NCI-H187 treated with DMSO at 0.1 percent for 48 hours (cell line): ENCODE measurements around the gene JAKMIP1.
"Not testable (repeated sequence)": the region's sequence is repeated elsewhere in the genome, so short reads cannot be mapped to it uniquely, and the experiment has no call there.

Experiments used
- DNase-seq: peaks from one replicate; lab custom pipeline; 2025; lab: John Stamatoyannopoulos, UW

JAKMIP1 gene

DNA sequence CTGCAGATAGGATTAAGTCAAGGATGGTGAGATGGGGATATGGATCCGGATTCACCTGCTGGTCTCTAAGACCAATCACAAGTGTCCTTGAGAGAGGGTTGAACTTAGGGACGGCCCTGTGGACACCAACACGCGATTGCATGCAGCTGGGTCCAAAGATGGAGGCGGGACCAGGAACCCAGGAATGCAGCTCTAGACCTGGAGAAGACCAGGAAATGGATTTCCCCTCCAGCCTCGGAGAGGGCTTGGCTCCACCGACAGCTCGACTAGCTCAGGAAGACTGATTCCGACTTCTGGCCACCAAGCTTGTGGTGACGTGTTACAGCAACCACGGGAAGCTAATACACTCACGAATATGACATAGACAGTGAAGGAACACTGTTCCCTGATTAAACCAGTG lies 186.8 kb downstream of the JAKMIP1 start:
- no peak for DNase-seq

DNA sequence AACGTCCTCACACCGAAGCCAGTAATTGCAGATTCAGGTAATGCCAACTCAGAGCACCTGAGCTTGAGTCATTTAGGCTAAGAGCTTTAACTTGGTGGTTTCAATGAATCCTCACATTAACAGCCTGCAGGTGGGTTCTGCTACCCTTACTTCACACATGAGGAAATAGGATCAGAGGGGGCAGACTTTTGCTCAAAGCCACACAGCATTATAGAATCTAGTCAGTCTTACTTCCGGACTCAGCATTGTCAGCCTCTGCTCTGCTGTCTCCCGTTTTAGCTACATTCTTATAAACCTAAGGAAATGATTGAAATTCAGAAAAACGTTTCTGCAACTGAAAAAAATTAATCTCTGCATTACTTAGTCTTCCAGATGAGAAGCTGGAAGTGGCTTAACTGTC lies 188.1 kb downstream of the JAKMIP1 start:
- no peak for DNase-seq

DNA sequence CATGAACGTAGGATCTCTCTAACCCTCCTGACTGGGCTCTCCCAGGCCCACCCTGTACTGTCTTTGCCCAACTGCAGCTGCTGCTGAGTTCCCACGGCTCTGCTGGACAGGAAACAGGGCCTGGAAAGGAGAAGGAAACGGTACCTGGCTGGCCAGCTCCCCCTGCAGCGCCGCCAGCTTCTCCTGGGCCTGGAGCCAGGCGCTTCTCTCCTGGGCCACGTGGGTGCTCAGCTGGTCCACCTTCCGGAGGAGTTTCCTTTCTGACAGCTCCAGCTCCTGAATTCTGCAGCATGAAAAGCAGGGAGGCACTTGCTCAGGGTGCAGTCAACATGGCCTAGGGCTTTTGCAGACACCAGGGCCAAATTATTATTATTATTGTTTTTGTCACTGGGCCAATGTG lies 188.7 kb downstream of the JAKMIP1 start:
- DNase-seq: no peak

DNA sequence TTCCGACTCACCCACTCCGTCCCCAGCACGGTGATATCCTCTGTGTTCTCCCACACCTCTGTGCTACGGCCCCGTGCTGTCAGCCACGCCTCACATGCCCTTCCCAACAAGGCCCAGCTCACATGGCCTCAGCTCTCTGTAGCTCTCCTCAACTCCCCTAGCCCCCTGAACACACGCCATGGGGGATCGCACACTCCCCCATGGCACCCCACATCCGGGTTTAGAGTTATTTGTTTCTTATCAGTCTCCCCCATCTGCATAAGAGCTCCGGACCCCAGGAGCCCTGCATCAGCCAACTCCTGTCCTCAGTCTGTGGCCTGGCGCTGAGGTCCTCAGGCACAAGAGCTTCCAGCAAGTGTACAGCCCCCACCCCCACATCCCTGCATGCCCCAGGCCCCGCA lies 189.1 kb downstream of the JAKMIP1 start:
- DNase-seq: no peak

DNA sequence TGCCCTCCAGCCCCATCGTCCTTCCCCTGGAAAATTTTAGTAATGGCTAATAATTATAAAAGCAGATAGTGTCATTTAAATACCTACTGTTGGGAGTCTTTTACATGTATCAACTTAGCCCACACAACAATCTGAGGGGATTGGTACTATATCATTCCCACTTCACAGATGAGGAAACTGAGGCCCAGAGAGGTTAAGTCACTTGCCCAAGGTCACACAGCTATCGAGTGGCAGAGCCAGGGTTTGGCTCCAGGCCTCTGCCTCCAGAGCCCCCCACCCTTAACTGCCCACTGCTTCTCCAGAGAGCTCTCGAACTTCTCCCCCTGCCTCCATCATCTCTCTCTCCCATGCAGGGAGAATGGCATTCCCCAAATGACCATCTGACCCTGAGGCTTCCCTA lies 189.6 kb downstream of the JAKMIP1 start:
- DNase-seq: no peak

DNA sequence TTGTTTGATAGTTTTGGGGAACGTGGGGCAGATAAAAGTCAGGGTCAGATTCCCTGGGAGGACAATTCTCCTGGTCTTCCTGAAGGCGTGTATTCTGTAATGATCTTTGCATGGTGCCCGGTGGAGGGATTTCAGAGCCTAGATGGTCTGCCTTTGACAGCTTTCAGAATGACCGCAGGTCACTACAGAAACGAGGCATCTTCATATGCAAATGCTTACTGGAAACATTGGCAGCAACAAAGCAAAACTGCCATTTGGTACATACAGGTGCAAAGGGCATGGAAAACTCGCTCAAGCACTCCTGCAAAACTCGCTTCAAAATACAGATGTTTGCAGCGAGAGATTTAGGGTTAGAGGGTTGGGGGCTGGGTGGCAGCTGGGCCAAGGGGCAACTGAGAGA lies 190.9 kb downstream of the JAKMIP1 start:
- DNase-seq: no peak

DNA sequence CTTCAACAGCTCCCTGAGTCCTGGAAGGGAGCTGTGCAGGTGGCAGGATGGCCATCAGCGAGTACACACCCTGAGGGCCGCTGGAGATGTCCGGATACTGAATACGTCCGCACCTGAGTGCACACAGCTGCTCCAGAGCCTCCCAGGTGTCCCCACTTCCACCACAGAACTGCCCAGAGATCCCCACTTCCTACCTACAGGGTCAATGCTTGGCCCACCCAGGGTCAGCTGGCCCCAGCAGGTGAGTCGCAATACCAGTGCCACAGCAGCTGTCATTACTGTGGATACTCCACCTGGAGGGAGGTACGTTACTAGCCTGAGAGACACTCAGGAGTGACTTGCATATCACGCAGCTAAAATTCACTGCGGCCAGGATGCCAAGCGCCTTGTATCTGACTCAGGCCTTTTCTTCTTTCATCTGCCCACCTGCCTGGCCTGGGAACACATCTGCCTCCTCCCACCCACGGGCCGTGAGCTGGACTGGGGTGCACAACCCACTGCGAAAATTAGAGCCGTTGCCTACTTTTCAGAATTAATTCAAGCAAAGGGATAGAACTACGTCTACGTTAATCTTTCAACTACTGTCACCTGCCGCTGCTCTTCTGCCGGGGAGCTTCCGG lies 191.5 kb downstream of the JAKMIP1 start:
- DNase-seq: no peak

DNA sequence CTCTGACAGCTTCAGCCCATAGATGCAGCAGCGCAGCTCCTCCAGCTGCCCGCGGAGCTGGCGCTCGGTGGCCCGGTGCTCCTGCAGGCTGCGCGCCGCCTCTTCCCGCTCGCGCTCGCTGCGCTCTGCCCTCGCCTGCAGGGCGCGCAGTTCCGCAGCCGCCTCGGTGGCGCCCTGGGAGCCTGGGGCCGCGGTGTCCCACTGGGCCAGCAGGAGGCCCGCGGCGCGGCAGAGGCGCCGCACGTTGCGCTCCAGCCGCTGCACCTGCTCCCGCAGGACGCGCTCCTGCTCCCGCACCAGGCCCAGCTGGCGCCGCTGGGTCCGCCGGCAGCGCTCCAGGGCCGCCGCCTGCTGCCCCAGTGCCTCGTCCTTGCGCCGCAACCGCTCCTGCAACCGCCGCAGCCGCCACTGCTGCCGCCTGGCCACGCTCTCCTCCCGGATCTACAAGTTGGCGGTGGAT lies 192.2 kb downstream of the JAKMIP1 start:
- no peak for DNase-seq

DNA sequence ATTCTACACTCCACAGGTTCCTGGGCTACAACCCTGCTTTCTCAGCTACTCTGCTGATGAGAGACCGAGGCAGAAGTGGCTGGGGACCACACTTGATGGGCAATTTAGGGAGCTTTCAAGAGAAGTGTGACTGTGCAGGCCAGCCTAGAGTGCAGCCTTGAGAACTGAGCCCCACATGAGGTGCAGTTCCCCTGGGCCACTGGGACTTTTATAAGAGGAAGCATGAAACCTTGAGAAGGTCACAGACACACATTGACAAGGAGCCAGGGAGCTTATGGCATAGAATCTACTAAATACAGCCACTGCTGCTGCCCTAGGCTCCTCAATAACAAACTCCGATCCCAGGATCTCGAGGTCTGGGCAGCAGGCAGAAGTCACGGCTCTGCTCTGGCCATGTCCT lies 195.2 kb downstream of the JAKMIP1 start:
- no peak for DNase-seq

DNA sequence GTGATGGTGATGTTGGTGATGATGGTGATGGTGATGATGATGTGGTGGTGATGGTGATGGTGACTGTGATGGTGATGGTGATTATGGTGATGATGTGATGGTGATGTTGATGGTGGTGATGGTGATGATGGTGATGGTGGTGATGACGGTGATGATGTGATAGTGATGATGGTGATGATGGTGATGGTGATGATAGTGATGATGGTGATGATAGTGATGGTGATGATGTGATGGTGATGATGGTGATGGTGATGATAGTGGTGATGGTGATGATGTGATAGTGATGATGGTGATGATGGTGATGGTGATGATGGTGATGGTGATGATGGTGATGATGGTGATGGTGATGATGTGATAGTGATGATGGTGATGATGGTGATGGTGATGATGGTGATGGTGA lies 196.9 kb downstream of the JAKMIP1 start:
- not testable (repeated sequence) for DNase-seq

DNA sequence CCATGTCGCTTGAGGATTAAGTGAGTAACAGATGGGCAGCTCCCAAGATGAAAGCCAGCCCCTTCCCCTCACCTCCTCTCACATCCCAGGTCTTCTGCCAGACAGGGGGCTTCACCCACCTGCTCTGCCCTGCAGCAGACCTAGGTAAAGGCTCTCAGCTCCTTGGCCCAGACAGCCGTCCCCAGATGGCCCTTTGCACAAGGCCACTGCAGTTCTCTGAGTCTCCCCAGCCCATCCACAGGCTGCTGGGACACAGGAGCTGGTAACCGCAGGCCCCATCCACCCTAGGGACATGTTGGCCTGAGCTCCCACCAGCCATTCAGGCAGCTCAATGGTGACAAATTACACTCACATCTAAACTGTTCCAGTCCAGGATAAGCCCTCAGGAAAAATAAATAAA lies 197.4 kb downstream of the JAKMIP1 start:
- DNase-seq: no peak

DNA sequence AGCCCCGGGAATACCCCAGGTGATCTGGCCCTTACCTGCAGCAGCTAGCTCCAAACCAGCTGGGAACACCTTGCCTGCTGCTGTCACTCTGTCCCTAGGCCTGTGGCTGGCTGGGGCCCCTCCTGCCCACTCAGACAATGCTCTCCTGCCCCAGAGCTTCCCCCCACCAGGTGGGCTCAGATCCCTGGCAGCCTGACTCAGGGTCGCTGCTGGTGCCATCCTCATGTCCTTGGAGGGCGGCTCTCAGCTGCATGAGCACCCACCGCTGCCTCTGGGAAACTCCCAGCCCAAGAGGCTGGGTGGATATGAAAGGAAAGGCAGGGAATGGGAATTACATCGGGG lies 197.9 kb downstream of the JAKMIP1 start:
- no peak for DNase-seq

DNA sequence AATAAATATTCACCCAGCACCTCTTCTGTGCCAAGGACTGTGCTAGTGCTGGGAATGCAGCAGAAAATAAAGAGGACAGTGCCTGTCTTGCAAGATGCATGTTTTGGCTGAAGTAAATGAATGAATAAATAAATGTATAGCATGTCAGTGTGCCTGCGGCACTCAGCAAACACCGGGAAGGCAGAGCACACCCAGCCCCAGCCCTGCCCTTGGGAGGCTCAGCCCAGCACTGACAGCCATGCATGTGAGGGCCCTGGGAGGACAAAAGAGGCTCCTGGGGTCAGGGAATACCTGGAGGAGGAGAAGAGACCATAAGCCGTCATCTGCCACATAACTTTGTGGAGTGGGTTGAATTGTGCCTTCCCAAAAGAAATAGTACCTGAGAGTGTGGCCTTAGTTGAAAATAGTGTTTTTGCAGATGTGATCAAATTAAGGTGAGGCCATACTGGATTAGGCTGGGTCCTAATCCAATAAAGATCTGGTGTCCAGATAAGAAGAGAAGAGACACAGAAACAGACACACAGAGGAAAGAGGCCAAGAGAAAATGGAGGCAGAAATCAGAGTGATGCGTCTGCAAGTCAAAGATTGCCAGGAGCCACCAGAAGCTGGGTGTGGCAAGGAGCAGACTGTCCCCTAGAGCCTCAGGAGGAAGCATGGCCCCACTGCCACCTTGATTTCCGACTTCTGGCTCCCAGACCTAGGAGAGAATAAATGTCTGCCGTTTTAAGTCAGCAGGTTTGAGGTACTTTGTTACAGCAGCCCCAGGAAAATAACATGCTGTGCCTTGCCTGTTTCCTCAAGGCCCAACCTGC lies 198.5 kb downstream of the JAKMIP1 start:
- DNase-seq: no peak

DNA sequence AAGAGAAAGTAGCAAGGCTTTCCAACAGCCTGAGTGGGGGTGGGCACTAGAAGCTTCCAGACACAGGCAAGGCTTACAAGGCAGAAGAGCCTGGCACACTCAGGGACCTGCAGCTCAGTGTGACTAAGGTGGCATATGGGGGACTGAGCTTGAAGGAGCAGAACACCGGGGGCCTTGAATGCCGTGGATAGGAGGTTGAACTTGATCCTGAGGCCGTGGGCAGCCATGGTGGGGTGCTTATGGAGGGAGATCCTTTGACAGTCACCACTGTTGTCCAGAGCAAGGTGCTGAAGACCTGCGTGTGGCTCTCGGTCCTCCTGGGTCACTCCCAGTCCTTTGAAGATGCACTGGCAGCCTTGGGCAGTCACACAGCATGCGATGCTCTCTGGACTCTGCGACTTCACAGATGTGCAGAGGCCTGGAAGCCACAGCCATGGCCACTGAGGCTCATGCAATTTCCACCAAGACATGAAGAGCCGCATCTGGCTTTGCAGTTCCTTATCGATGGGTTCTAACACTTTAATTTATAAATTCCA lies 200.5 kb downstream of the JAKMIP1 start:
- DNase-seq: no peak

DNA sequence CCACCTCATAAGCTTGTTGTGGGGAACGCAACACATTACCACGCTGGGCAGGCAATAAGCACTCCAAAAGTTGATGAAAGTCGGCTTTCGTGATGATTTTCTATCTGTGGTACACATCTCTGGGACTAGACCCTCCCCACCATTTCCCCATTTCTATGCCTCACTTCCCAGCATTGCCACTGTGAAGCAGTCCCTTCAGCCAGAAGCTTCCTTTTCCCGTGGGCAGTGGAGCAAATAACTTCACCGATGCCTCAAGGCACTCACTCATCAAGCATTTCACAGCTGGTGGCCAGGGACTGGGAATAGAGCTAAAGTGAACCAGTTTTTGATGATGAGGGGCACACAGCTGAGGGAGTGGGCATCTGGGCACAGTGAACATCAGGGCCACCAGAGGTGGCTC lies 201.0 kb downstream of the JAKMIP1 start:
- DNase-seq: no peak

DNA sequence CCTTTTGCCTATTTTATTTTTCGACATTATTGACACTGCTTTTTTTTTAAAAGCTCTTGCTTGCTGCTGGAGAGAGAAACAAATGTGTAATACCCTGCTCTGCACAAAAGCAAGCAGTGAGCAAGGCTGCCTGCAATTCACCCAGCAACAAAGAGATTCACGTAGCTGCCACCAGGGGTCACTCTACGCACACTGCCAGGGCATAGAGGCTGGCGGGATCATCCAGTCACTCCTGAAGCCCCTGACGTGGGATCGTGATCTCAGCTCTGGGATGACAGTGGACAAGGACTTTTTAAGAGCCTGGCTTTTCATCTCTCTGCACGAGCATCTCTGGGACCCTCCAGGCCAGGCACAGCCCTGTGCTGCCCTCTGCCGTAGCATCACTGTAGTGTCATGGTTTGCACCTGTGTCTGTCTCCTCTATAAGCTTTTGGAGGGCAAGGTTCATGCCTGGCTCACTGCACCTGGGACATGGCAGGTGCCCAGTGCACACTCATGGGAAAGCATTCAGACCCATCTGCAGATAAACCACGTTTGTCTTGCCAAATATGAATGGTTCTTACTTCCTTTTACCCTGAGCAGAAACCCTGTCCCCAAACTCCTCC lies 201.9 kb downstream of the JAKMIP1 start:
- peak; percentile 62 for DNase-seq

DNA sequence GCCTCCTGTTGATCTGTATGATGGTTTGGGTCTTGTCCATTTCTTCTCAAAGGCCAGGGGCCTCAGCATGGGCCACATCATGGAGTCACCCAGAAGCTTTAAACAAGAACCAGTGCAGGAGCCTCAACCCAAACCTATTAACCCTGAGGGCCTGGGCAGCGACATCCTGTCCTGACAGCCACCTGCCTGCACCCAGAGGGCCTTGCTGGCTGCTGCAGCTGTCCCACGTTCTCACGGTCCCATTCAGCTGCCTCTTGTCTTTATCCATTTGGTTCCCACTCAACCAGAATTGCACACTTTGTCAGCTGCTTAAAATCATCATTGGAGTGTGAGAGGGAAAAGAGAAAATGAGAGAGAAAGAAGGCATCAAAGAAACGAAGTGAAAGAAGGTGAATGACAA lies 203.7 kb downstream of the JAKMIP1 start:
- no peak for DNase-seq

DNA sequence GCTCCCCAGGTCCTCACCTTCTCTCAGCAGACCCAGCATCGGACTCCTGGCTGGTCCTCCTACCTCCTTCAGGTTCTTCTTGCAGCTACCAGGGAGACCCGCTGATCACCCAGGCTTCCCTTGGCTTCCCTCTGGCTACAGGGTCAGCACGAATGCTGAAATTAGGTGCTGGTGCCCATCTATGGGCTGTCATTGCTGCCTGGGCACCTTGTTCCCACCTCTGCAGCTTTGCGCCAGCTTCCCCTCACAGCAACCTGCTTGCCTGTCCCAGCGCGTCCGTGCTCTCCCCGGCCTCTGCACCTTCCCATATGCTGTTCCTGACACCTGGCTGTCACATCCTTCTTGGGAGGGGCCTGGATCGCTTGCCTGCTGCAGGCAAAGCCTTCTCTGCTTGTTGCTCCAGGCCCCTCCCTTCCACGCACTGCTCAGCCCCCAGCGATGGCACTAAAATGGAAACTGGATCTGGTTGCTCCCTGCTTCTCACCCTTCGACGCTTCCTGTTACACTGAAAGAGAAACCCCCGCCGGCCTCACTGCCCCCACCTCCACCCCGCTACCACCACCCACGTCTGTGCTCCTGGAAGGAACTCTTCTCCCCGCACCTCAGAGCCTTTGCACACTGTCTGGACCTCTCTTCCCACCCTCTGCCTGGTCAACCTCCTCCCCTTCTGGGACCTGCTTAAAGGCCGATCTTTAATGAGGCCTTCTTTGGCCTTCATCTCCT lies 204.3 kb downstream of the JAKMIP1 start:
- DNase-seq: no peak

DNA sequence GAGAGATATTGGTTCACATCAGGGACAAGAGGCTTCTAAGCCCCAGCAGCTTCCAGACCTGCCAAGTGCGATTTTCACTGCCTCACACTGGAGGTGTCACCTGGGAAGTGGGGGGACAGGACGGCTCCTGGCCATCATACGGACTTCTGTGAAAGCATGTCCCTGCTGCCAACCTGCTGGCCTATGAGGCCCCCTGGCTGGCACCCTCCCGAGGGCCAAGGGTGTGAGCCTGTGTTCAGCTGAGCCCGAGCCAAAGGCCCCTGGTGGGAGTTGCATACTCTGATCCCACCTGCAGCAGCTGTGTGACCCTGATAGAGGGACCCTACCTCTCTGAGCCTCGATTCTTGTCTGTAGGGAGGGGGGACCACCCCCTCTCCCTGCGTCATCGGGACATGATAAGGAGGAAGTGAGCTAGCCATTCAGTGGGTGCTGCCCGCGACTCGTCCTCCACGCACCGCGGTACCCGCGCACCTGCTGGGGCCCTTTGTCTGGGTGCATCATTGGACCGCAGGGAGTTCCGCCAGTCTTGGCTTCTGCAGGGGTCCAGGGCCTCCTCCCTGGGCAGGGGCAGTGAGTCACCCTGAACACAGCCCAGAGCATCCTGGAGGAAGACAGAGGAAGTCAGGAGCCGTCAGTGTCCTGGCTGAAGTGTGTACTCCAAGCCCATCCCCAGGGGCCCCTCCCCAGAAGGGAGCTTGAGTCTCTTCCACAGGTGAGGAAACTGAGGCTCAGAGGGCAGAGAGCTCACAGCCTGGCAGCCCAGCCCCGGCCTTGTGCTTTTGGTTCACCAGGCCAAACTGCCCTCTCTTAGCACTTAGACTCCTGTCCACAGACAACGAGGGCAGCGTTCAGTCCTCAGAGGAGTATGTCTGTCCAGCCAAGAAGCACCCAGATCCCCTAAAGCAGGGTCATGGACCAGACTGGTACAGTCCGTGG lies 206.2 kb downstream of the JAKMIP1 start:
- no peak for DNase-seq

DNA sequence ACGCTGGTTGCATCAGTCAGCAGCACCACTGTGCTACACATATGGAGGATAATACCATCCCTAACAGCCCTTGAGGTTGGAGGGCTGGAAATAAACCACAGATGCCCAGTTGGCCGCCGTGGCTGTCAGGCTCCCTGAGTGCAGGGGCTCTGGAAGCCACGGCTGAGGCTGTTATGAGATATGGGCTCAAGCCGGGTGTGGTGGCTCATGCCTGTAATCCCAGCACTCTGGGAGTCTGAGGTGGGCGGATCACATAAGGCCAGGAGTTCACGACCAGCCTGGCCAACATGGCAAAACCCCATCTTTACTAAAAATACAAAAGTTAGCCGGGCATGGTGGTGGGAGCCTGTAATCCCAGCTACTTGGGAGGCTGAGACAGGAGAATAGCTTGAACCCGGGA lies 207.0 kb downstream of the JAKMIP1 start:
- not testable (repeated sequence) for DNase-seq

DNA sequence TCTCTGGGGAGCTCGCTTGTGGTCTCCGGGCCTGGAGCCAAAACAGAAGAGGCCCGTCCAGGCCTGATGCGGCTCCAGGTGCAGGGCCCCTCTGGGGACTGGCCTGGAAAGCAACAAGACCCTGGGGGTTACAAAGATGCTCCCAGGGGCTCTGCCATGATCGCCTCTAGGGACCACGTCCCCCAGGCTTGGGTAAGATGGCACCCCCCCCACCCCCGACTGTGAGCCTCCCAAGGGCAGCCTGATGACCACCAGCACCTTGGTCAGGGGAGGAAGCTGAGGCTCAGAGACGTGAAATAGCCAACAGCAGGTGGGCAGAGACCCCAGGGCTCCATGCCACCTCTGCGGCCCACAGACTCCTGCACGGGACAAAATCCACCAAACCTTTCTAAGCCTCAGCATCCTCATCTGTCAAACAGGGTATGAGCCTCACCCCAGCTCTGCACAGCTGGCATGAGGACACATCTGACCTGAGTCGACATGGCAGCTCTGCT lies 207.5 kb downstream of the JAKMIP1 start:
- DNase-seq: no peak
